HCT116 (cell line): ENCODE data around the gene FAM20C. TPM values are rescaled to one million over a fixed set of nuclear protein-coding genes. Genes with fewer than 3 reads are reported as not detected.

Experiments used
- ATAC-seq: fragments of 200-7000 bp; cut with Tn5 transposase; 2 replicates; pipeline ENCODE4 v1.9.1; 2020; ENCODE audit warnings: mild to moderate bottlenecking, moderate library complexity
- BruUV-seq: library from RNA; stranded (reverse); fragments of 400-500 nt; replicated peaks from 2 replicates; lab custom pipeline; 2021; lab: Mats Ljungman, UMichigan
- CTCF ChIA-PET: fragments of 300-600 bp; sonication (Branson Sonifier 250); formaldehyde crosslinking; loops from one replicate; lab custom pipeline; 2021; ENCODE audit warnings: antibody characterized with exemption; lab: Charles Lee
- POLR2A ChIA-PET: fragments of 300-600, 350-600 bp; sonication (Branson Sonifier 250); formaldehyde crosslinking; loops from one replicate; lab custom pipeline; 2021; ENCODE audit warnings: antibody characterized with exemption; lab: Charles Lee
- RAD21 ChIA-PET, 2 experiments: fragments of 300-600 bp; sonication (Branson Sonifier 250); formaldehyde crosslinking; loops; one replicate each; lab custom pipeline; 2023; ENCODE audit warnings: low total read pairs in 2 of 2; ENCODE audit not compliant: uncharacterized antibody in 2 of 2, unreplicated experiment in 2 of 2, low non-redundant PET in 1 of 2; lab: Charles Lee
- DNase-seq: peaks from one replicate; pipeline ENCODE4 v3.0.0-alpha.2; 2010; ENCODE audit warnings: low read depth, low spot score
- H2AFZ ChIP-seq: fragments of 200-600 bp; shearing (Covaris generic), sonication (generic); 2 replicates; pipeline ENCODE4 v1.6.1; 2017; ENCODE audit warnings: low read depth, mixed run types, mixed read lengths, antibody characterized with exemption, low read length; ENCODE audit not compliant: poor library complexity, severe bottlenecking
- H3K27ac ChIP-seq: 2 replicates; pipeline ENCODE4 v1.5.1; 2012; ENCODE audit warnings: low read depth, low read length
- H3K27me3 ChIP-seq: fragments of 200-600 bp; sonication (generic); 2 replicates; pipeline ENCODE4 v1.6.1; 2016; ENCODE audit warnings: mixed run types, low read length, mixed read lengths; ENCODE audit not compliant: insufficient read depth
- H3K36me3 ChIP-seq, 2 experiments: fragments of 200-500 bp in 1 of 2; fragments of 200-600 bp in 1 of 2; sonication (Bioruptor generic) in 1 of 2; sonication (generic) in 1 of 2; 2 replicates each; pipeline versions ENCODE4 v1.5.1 to v1.6.1; 2014 to 2016; ENCODE audit warnings: low read length in 2 of 2, inconsistent platforms in 1 of 2, mixed read lengths in 1 of 2, mixed run types in 1 of 2; ENCODE audit not compliant: insufficient read depth in 2 of 2, control insufficient read depth in 1 of 2
- H3K4me1 ChIP-seq, 2 experiments: fragments of 200-600 bp in 1 of 2; sonication (generic) in 1 of 2; 2 replicates each; pipeline versions ENCODE4 v1.5.1 to v1.6.1; 2012 to 2017; ENCODE audit warnings: low read length in 2 of 2, inconsistent platforms in 1 of 2, mild to moderate bottlenecking in 1 of 2, mixed read lengths in 1 of 2, mixed run types in 1 of 2, moderate library complexity in 1 of 2; ENCODE audit not compliant: insufficient read depth in 2 of 2, control insufficient read depth in 1 of 2
- H3K4me2 ChIP-seq: fragments of 200-600 bp; sonication (generic); 2 replicates; pipeline ENCODE4 v1.6.1; 2017; ENCODE audit warnings: mixed run types, low read length, mixed read lengths
- H3K4me3 ChIP-seq, 2 experiments: fragments of 200-600 bp in 1 of 2; sonication (generic) in 1 of 2; replicated peaks in 1 of 2; 2 replicates each; pipeline ENCODE4 v1.5.1; 2011 to 2016; ENCODE audit warnings: low read length in 2 of 2, control low read depth in 1 of 2, low read depth in 1 of 2, mild to moderate bottlenecking in 1 of 2, mixed read lengths in 1 of 2, mixed run types in 1 of 2
- H3K79me2 ChIP-seq: fragments of 200-600 bp; sonication (generic); 2 replicates; pipeline ENCODE4 v1.6.1; 2017; ENCODE audit warnings: mild to moderate bottlenecking, mixed run types, low read length, moderate library complexity, mixed read lengths; ENCODE audit not compliant: insufficient read depth
- H3K9ac ChIP-seq: fragments of 200-600 bp; sonication (generic); 2 replicates; pipeline ENCODE4 v1.6.1; 2016; ENCODE audit warnings: low read length, mixed read lengths
- H3K9me2 ChIP-seq: fragments of 200-600 bp; sonication (generic), shearing (Covaris generic); 2 replicates; pipeline ENCODE4 v1.6.1; 2017; ENCODE audit warnings: mixed run types, mild to moderate bottlenecking, moderate library complexity; ENCODE audit not compliant: insufficient read depth
- H3K9me3 ChIP-seq, 2 experiments: fragments of 200-500 bp in 1 of 2; fragments of 200-600 bp in 1 of 2; sonication (Bioruptor generic) in 1 of 2; sonication (generic) in 1 of 2; 2 replicates each; pipeline ENCODE4 v1.6.1; 2014 to 2017; ENCODE audit warnings: low read length in 2 of 2, mixed read lengths in 2 of 2, inconsistent platforms in 1 of 2, low read depth in 1 of 2, mild to moderate bottlenecking in 1 of 2, mixed run types in 1 of 2, moderate library complexity in 1 of 2; ENCODE audit not compliant: control insufficient read depth in 1 of 2, insufficient read depth in 1 of 2
- H4K20me1 ChIP-seq: fragments of 200-600 bp; sonication (generic), shearing (Covaris generic); 2 replicates; pipeline ENCODE4 v1.6.1; 2017; ENCODE audit warnings: mixed run types, mild to moderate bottlenecking, moderate library complexity; ENCODE audit not compliant: insufficient read depth
- ATF3 ChIP-seq: IDR thresholded peaks from 2 replicates; pipeline ENCODE4 v1.6.1; 2012
- CBX3 ChIP-seq: IDR thresholded peaks from 2 replicates; pipeline ENCODE4 v1.6.1; 2012; ENCODE audit warnings: low read depth
- CEBPB ChIP-seq: IDR thresholded peaks from 2 replicates; pipeline ENCODE4 v1.6.1; 2012; ENCODE audit warnings: low read depth
- CTCF ChIP-seq, 3 experiments: fragments of 200-600 bp in 1 of 3; sonication (generic) in 1 of 3; IDR thresholded peaks in 2 of 3; conservative IDR thresholded peaks in 1 of 3; 2 replicates each; pipeline ENCODE4 v1.5.1; 2012 to 2017; ENCODE audit warnings: low read depth in 2 of 3, low read length in 2 of 3, antibody characterized with exemption in 1 of 3, borderline replicate concordance in 1 of 3, control low read depth in 1 of 3, mild to moderate bottlenecking in 1 of 3, mixed read lengths in 1 of 3, mixed run types in 1 of 3, moderate library complexity in 1 of 3; ENCODE audit not compliant: insufficient read depth in 1 of 3
- ELF1 ChIP-seq: IDR thresholded peaks from 2 replicates; pipeline ENCODE4 v1.6.1; 2012; ENCODE audit warnings: low read depth, borderline replicate concordance
- EZH2 ChIP-seq: fragments of 200-600 bp; sonication (generic); IDR thresholded peaks from 2 replicates; pipeline ENCODE4 v1.6.1; 2017; ENCODE audit warnings: antibody characterized with exemption, mixed run types
- EZH2phosphoT487 ChIP-seq: fragments of 200-600 bp; IDR thresholded peaks from 2 replicates; pipeline ENCODE4 v1.6.1; 2018; ENCODE audit warnings: antibody characterized with exemption, borderline replicate concordance
- FOSL1 ChIP-seq: IDR thresholded peaks from 2 replicates; pipeline ENCODE4 v1.6.1; 2012; ENCODE audit warnings: low read depth
- MAX ChIP-seq: IDR thresholded peaks from 2 replicates; pipeline ENCODE4 v1.6.1; 2012
- POLR2A ChIP-seq: IDR thresholded peaks from 2 replicates; pipeline ENCODE4 v1.7.0; 2011; ENCODE audit warnings: borderline replicate concordance; ENCODE audit not compliant: insufficient read depth, insufficient read length; ENCODE audit errors: extremely low read depth
- POLR2AphosphoS5 ChIP-seq: IDR thresholded peaks from 2 replicates; pipeline ENCODE4 v1.6.1; 2011; ENCODE audit warnings: mild to moderate bottlenecking, low read depth, low read length, moderate library complexity
- REST ChIP-seq: IDR thresholded peaks from 2 replicates; pipeline ENCODE4 v1.6.1; 2012; ENCODE audit warnings: low read depth
- SIN3A ChIP-seq: IDR thresholded peaks from 2 replicates; pipeline ENCODE4 v1.6.1; 2012; ENCODE audit warnings: low read depth
- SP1 ChIP-seq: IDR thresholded peaks from 2 replicates; pipeline ENCODE4 v1.6.1; 2012; ENCODE audit warnings: low read depth
- SRF ChIP-seq: IDR thresholded peaks from 2 replicates; pipeline ENCODE4 v1.6.1; 2012; ENCODE audit warnings: low read depth
- TCF7L2 ChIP-seq: IDR thresholded peaks from 2 replicates; pipeline ENCODE4 v1.7.0; 2011; ENCODE audit warnings: borderline replicate concordance, inconsistent platforms; ENCODE audit not compliant: insufficient read depth, insufficient read length; ENCODE audit errors: extremely low read depth
- ZBTB33 ChIP-seq: IDR thresholded peaks from 2 replicates; pipeline ENCODE4 v1.6.1; 2011; ENCODE audit warnings: mild to moderate bottlenecking, low read length, moderate library complexity; ENCODE audit not compliant: insufficient replicate concordance; ENCODE audit errors: extremely low read depth
- intact Hi-C: fragments of 100-400 bp; cut with micrococcal nuclease; formaldehyde crosslinking; loops from 2 replicates; pipeline ENCODE4 v1.10.0; 2022
- total RNA-seq: library from RNA; stranded (reverse); gene quantifications from one replicate; pipeline ENCODE4 v1.2.1, GENCODE V29; 2021; ENCODE audit not compliant: unreplicated experiment

The FAM20C gene
- total RNA-seq, 1 experiment from 2014 or later, result 27.1 TPM

DNA sequence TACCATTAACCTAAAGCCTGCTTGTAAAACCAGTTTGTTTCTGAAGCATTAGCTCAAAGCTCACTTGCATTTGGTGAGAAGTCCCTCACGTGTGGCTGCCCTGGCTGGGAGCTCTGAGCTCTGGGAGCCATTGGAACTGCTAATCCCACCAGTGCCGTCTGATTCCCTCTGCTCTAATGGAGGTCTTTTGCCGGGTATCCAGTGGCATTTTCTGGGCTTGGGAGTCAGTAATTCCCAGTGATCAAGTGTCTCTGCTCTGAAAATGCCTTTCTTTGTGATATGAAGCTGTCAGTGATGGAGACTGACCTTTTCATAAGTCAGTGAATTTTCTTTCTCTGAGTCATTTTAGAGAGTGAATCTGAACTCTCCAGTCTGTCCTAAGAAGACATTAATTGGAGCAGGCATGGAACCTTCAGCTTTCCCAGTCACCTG, 36.9 kb upstream of the FAM20C start:
- CTCF ChIA-PET, result no interaction called here
- no peak for TF ChIP-seq ATF3
- no peak for TF ChIP-seq CEBPB
- no peak for TF ChIP-seq MAX
- TF ChIP-seq SP1, result no peak
- no peak for TF ChIP-seq CBX3
- no peak for TF ChIP-seq SIN3A
- TF ChIP-seq TCF7L2, result no peak
- no peak for TF ChIP-seq ELF1
- TF ChIP-seq ZBTB33, result no peak
- TF ChIP-seq POLR2A, result no peak
- TF ChIP-seq SRF, result no peak
- TF ChIP-seq POLR2AphosphoS5, result no peak
- TF ChIP-seq EZH2phosphoT487, result no peak
- TF ChIP-seq EZH2, result no peak
- TF ChIP-seq FOSL1, result no peak
- TF ChIP-seq REST, result no peak
- TF ChIP-seq CTCF (IDR thresholded peaks at IDR 0.05 in 2 of 3, conservative IDR thresholded peaks at IDR 0.05 in 1 of 3; ENCODE audit: borderline replicate concordance in 1 of 3, insufficient read depth in 1 of 3, low read depth in 2 of 3, low read length in 2 of 3), result no peak
- Histone ChIP-seq H3K4me2 (no peak overlapping the region; the same call in 1 of the 2 replicates), H2AFZ (no peak overlapping the region), H3K27me3 (no peaks in the 10 kb centered on the region), H3K4me3 (no peak overlapping the region), H3K27ac (no peak overlapping the region), H3K9ac (no peak overlapping the region), H3K79me2 (no peaks in the 10 kb centered on the region), H3K9me3 (no peaks in the 10 kb centered on the region), H3K9me2 (no peaks in the 10 kb centered on the region), H3K4me1 (peaks cover 0 to 9% of the 10 kb centered on the region in 2 experiments; a peak in 2 of 4 replicates), H3K36me3 (no peaks in the 10 kb centered on the region), H4K20me1 (no peaks in the 10 kb centered on the region)
- DNase-seq (no peak), ATAC-seq (no peak)
- POLR2A ChIA-PET, result no interaction called here
- intact Hi-C loops, result no loop called here
- BruUV-seq, result no TSS peak
- RAD21 ChIA-PET, result no interaction called here
